GM21737 (cell line): ENCODE measurements around the gene IGF2.

ENCODE experiments used
- ATAC-seq: cut with Tn5 transposase; IDR thresholded peaks from one replicate; pipeline ENCODE4 v1.9.1; 2021; ENCODE audit warnings: mild to moderate bottlenecking, moderate library complexity; ENCODE audit not compliant: unreplicated experiment

Gene IGF2

GRCh38 chr11:2154195-2154585 lies 15.0 kb upstream of the IGF2 start:
- no peak for ATAC-seq

DNA sequence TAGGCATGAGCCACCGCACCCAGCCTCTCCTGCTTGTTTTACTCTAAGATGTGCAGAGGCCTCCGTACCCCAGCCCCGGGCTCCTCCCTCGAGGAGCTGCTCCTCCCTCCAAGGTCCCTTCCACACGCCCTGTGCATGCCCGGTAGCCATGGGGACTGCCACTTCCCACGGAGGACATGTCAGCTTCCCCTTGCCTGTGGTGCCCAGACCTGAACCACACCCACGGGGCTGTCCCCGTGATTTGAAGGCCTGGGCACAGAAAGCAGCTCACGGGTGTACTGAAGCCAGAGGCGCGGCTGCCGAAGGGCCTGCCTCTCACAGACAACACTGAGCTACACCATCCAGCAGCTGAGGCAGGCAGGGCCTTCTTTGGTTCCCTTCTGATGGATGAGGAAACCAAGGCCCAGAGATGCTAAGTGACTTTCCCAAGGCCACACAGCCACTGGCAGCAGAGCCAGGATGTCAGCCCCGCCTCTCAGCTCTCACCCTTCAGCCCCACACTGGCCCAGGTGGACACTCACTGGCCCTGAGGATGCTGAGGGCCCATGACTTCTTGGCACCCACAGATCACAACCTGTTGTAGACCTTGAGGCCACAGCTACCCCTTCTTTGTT lies 14.5 kb upstream of the IGF2 start:
- ATAC-seq = no peak

DNA sequence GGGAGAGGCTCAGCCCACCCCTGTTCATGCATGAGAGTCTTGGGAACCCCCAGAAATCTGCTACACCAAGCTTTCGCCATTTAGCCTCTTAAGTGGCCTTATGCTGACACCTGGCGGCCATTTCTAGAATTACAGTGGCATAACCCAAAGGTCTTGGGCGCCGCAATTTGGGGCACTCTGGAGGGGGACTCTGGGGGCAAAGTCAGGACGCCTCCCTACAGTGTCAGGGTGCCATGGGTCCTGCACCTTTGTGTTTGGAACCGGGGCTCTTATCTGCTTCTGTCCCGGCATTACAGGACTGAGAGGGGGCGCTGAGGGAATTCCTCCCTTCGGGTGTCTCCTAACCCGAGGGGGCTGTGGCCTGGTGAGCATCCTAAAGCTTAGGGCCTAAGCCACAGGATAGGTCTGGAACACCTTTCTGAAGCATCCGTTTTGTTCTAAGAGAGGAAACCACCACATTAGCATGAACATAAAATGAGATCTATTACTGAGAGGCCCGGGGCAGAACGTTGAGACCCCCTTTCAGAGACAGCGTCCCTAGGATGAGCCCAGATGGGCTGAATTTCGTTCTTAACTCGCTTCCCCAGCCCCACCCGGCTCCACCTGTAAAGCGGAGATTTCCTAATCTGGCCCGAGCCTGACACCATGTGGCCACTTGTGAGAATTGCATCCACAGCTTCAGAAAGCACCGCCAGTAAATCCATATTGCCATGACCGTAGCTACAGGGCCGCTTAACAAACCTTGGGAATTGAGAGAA lies 12.5 kb upstream of the IGF2 start:
- ATAC-seq = no peak

GRCh38 chr11:2149864-2150847 lies 11.0 kb upstream of the IGF2 start:
- ATAC-seq = no peak

DNA sequence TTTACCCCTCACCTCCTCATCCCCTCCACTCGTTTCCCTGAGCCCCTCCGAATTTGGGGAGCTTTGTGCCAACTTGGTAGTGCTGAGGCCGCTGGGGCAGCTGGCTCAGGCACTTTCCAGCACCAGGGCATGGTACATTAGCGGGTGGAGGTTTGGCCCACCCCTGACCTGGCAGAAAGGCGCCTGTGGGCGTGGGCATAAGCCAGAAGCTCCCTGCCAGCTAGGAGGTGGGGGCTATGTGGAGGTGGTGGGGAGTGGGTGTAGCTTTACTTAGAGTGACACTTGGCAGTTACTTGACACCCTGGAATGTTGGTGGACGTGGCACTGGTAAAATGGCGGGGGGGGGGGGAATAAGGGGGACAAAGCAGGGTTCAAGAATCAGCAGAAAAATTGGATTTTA lies 10.3 kb upstream of the IGF2 start:
- ATAC-seq = no peak

DNA sequence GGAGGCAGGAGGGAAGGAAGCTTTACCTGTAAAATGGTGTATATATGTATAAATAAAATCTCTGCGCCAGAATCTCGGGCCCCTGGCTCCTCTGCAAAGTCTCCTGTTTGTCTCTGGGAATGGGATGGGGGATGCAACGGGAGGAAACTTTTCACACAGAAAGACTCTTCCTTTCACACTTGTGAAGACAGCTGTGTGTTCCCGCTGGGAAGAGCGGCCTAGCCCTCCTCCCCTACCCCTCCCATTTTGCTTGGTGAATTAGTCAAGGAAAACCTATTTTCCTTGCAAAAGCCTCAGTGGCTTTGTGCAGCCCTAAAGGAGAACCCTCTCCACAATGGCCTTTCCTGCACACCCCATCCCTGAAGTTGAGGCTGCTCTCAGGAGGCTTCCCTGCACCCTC lies 9.4 kb upstream of the IGF2 start:
- ATAC-seq = no peak

- no peak for ATAC-seq
Measured at GRCh38 chr11:2147391-2147790, 8.2 kb upstream of the IGF2 start.

DNA sequence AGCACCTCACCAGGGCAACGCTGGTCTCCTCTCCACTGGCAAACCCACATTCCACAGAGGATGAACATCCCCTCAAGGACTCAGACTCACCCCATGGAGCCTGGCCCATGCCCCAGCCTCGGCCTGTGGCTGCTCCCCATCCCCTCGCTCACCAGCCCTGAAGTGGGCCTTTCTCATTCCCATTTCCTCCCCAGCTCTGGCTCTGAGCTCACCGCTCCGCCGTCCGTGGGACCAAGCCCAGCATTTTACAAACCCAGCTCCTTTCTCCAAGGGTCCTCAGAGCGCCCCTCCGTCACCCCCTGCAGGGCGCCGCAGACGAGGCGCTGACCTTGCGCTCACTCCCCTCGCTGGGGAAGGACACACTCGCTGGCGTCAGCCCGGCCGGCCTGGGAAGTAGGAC lies 6.9 kb upstream of the IGF2 start:
- ATAC-seq = no peak

- ATAC-seq = no peak
Measured at GRCh38 chr11:2144544-2145248, 5.5 kb upstream of the IGF2 start.

- no peak for ATAC-seq
Measured at GRCh38 chr11:2143799-2144543, 4.8 kb upstream of the IGF2 start.

GRCh38 chr11:2143477-2143798 lies 4.2 kb upstream of the IGF2 start:
- ATAC-seq = no peak

DNA sequence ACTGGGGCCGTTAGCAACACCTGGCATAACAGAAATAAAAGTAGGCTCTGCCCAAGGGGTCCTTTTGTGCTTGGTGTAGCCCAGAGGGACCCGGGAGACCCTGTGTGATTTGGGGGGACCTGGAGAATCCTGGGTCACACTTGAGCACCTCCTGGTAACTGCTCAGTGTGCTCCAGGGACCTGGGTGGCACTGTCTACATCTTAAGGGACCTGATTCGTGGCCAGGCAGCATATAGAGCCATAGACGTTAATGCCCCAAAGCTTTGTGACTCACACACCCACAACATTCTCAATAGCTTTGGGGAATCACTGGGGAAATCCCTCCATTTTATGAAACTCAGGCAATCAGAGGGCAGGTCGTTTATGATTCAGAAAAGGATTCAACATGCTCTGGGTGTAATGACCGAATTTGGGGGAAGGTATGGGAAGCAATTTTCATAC lies 3.6 kb upstream of the IGF2 start:
- no peak for ATAC-seq

DNA sequence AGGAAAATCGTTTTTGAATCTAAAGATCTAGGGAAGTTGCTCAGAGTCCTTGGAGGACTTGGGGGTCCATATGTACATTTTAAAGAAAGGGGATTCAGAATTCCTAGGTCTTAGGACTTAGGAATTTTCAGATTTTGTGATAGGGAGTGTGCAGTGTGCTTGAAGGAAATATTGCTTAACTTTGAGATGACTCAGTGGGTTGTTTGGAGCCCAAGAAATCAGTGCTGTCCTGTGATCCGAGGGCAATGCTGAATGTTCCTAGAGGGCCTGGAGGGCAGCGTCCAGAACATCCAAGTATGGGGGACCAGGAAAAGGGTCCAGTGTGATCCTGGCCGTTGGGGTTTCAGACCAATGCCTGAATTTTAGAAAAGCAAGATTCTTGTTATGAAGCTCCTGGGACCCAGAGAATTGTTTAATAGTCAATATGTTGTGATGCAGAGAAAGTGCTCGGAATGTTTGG lies 3.1 kb upstream of the IGF2 start:
- no peak for ATAC-seq

DNA sequence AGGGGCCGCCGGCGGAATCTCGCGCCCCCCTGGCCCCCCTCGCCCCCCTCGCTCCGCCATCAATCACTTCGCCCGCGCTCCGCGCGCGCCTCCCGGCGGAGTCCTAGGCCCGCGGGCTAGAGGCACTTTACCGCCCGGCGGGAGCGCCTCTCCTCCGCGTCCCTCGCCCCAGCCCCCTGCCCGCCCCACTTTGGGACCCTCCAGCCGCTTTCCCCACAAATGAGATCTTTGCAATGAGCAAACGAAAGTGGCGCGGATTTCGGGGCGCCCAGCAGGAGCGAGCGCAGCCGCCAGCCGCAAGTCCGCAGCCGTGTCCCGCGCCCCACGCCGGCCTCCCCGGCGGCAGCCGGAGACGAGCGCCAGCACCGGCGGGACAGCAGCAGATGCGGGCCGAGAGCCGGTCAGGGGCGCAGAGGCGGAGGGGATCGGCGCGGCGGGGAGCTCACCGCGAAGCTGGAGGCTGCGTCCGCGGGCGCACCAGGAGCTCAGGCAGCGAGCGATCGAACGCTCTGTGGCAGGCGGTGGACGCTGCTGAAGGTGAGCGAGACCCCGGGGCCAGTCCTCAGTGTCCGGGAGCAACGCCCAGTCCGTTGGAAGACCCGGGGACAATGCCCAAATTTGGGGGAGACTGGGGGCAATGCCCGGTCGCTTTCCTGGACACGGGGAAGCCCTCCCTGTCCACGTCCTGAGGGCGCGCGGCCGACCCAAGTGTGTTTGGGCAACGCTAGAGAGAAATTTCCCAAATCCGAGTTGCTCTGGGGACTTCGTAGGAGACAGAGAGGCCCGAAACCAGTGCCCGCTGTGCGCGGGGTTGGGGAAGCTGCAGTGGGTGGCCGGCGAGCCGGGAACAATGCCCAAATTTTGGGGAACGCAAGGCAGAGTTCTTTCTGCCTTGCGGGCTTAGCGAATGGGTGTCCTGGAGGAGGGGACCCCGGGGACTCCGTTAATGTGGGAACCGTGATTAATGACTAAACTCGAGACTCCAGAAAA lies 1.5 kb upstream of the IGF2 start:
- ATAC-seq = no peak

DNA sequence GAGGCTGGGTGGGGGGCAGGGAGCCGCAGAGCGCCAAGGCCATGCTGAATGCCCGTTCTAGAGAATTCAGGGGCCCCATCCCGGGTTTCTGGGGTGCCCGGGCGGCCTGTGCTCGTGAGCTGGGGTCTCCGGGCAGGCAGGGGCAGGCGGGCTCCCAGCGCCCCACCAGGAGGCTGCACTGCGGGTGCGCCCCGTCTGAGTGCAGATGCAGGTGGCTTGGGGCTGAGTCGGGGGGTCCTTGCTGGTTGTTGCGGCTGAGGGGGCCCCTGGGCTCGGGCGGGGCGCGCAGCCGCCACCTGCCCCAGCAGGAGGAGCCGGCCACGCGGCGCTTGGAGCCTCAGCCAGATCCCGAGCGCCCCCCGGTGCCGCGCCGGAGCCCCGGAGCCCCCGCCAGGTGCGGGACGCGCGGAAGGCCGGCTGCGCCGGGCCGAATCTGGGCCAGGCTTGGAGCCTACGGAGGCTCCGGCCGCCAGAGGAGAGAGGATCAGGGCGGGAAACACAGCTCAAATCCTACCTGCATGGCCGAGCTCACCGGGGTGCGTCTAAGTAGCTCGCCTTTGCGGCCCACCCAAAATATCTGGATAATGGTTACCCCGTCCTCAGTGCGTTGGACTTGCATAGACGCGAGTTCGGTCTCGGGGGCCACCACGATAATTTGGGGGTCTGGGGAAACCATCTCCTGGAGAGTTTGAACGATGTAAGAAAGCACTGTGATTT lies 590 bp upstream of the IGF2 start:
- ATAC-seq = no peak

- ATAC-seq = no peak
Measured at GRCh38 chr11:2138431-2139122, 612 bp downstream of the IGF2 start.

DNA sequence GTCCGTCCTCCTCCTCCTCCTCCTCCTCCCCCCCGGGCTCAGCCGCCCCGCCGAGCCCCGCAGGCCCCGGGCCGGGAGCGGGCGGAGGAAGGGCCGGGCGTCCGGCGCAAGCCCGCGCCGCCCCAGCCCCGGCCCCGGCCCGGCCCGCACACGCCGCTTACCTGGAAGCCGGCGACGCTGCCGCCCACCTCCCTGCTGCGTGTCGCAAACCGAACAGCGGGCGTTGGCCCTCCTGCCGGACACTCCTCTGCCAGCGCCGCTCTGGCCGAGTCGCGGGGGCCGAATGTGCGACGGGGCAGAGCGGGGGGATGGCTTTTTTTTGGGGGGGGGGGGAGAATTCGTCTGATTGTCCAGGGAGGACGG lies 1.1 kb downstream of the IGF2 start:
- ATAC-seq = no peak
